HG02981 (cell line): ENCODE data around the gene VWA2.

Experiments used
- ATAC-seq: cut with Tn5 transposase; IDR thresholded peaks from one replicate; pipeline ENCODE4 v1.9.1; 2021; ENCODE audit warnings: mild to moderate bottlenecking, moderate library complexity; ENCODE audit not compliant: unreplicated experiment

VWA2 gene, protein sequence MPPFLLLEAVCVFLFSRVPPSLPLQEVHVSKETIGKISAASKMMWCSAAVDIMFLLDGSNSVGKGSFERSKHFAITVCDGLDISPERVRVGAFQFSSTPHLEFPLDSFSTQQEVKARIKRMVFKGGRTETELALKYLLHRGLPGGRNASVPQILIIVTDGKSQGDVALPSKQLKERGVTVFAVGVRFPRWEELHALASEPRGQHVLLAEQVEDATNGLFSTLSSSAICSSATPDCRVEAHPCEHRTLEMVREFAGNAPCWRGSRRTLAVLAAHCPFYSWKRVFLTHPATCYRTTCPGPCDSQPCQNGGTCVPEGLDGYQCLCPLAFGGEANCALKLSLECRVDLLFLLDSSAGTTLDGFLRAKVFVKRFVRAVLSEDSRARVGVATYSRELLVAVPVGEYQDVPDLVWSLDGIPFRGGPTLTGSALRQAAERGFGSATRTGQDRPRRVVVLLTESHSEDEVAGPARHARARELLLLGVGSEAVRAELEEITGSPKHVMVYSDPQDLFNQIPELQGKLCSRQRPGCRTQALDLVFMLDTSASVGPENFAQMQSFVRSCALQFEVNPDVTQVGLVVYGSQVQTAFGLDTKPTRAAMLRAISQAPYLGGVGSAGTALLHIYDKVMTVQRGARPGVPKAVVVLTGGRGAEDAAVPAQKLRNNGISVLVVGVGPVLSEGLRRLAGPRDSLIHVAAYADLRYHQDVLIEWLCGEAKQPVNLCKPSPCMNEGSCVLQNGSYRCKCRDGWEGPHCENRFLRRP

DNA sequence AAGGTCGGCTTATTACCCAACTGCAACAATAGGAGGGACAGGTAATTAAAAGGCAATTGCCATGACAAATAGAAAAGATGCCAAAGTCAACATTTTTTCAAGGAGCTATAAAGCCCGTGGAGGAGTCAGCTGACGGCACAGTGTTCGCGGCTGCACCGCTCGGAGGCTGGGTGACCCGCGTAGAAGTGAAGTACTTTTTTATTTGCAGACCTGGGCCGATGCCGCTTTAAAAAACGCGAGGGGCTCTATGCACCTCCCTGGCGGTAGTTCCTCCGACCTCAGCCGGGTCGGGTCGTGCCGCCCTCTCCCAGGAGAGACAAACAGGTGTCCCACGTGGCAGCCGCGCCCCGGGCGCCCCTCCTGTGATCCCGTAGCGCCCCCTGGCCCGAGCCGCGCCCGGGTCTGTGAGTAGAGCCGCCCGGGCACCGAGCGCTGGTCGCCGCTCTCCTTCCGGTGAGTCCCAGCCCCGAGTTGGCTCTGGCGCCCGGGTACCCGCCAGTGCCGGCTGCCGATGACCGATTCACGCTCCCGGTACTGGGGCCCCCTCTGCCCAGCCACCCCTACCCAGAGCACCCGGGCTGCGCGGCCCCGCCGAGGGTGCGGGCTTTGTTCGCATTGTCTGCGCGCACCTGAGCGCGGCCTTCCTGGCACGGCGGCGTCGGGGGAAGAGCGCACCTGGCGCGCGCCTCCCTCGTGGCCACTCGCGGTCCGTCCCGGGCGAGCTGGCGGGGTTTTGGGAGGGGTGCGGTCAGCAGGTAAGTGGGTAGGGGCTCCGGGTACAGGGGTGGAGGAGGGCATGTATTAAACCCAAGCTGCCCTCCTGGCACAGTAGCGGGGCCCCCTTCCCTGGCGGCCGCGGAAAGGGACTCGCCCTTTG is at the start of gene VWA2:
Gene VWA2 (plus strand): TSS at position 138 of the 877 bp plus-strand sequence. CDS start 9,460 bp downstream, outside the sequence.
- no peak for ATAC-seq

DNA sequence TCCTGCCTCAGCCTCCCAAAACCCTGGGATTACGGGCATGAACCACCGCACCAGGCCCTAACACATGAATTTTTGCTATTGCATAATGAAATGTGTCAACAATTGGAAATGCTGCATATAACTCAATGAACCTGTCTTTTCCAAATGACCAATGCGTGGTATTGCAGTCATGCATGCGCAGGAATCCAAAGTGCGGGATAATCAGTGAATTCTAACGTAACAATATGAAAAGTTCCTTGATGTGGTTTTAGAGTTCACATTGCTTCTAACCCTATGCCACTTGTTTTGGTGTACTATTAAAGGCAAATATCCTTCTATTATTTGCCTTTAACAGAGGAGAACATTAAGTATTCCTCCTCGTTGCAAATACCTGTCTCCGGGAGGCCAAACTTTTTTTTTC is 49.4 kb upstream of the VWA2 start:
- no peak for ATAC-seq

DNA sequence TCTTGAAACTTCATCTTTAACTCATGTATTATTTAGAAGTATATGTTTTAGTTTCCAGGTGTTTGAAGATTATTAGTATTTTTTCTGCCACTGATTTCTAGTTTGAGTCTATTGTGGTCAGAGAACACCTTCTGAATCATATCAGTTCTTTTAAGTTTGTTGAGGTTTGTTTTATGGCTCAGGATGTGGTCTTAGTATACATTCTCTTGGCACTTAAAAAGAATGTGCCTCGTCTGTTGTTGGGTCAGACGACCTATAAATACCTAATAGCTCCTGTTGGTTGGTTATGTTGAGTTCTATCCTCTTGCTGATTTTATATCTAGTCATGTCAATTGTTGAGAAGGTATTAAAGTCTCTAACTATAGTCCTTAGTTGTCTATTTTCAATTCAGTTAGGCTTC is 44.0 kb upstream of the VWA2 start:
- ATAC-seq = peak; percentile 95

DNA sequence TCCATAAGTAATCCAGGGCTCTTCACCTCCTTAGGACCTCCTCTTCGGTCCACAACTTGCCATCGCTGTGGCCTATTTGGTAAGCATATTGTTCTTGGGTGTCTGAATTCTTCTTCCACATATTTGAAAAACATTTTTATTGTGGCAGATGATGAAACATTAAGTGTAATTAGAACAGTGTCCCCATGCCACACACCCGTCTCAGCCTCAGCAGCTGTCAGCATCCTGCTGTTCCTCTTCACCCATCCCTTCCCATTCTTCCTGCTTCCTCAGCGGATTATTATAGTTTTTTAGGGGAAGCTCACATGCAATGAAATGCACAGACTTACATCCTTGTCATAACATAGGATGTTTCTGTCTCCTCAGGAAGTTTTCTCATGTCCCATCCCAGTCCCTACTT is 39.8 kb upstream of the VWA2 start:
- ATAC-seq = no peak

DNA sequence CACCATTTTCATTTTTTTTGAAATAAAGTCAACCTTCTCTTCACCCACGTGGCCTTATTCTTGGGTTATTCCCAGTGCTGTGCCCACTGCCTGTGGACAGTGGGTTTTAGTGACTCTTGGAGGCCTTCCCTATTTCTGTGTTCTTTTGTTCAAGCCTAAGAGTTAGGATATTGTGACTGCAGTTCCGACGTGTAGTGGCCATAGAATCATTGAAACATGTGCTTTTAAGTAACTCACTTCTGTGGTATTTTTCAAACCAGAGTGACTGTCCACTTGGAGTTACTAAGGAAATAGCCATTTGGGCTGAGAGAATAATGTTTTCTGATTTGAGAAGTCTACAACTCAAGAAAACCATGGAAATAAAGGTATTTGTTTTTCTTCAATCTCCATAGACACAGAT is 36.2 kb upstream of the VWA2 start:
- no peak for ATAC-seq

DNA sequence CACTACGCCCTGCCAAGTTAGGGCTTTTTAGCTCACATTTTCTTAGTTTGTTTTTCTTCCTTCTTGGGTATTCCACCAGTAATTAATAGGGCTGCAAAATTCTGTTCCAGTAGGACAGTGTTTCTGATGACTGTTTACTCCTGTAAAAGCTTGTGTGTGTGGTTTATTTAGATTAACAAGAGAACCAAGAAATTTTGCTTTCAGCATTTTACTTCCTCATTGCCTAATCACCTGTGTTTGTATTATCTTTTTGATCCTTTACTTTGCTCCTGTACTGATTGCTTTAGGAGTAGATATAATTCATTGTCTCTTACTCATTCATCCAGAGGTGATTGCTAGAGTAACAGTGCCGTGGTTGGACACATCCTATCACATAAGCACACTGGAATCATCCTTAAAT is 32.2 kb upstream of the VWA2 start:
- no peak for ATAC-seq

DNA sequence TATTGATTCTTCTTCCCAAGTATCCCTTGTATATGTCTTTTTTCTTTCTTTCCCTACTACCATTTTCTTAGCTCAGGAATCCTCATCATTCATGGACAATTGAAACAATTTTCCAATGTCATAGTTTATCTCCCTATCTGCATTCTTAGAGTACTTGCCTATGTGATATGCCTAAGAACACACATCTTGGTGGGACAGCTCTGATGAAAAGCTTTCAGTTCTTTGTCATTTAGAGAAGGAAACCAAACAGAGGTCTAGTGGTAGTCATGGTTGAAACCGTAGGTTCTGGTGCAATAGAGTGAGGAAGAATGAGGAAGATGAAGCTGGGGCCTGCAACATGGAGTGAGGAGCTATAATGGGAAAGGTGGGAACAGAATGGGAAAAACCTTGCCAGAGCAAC is 31.7 kb upstream of the VWA2 start:
- ATAC-seq = no peak

DNA sequence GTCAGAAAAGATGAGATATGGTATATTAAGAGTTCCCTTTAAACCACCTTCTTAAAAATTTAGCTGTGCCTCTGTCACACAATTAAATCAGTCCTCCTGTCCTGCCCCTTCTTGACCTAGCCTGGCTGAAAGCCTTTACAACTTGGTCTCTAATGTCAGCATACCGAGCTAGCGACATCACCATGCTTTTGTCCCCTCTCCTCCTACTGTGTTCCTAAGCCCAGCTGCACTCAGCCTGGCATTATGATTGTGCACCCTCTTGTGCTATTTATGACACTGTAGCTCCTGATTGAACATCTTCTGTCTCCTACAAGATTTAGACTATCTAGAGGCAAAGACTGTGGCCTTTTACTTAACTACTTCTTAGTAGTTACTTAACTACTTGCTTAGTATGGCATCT is 30.7 kb upstream of the VWA2 start:
- ATAC-seq = no peak

DNA sequence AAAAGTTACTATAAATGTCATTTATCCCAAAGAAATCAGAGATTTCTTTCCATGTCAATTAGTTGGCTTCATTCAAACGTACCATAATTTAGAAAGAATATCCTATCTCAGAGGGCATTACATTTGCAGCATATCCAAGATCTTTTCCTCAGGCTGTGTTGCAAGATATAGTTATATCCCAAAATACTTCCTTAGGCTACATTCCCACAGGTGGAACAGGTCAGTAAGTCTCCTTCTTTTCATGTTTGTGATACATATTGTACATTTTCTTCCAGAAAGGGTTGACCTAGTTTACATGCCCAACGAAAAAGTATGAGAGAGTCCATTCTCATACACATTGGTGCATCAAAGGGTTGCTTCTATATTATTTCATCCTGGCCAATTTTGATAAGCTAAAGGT is 26.9 kb upstream of the VWA2 start:
- no peak for ATAC-seq

DNA sequence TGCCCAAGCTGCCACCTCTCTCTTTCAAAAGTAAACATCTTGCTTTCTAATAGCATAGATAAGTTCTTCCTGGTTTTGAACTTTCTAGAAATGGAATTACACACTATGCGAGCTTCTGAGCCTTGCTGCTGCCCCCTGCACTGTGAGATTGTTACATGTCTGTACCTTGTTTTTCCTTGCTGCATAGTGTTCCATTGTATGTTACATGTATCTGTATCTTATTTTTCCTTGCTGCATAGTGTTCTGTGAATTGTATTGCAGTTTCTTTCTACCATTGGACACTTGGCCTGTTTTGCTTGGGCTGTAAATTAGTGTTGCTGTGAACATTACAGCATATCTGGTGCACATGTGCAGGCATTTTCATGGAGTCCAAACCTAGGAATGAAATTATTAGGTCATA is 24.0 kb upstream of the VWA2 start:
- ATAC-seq = no peak

DNA sequence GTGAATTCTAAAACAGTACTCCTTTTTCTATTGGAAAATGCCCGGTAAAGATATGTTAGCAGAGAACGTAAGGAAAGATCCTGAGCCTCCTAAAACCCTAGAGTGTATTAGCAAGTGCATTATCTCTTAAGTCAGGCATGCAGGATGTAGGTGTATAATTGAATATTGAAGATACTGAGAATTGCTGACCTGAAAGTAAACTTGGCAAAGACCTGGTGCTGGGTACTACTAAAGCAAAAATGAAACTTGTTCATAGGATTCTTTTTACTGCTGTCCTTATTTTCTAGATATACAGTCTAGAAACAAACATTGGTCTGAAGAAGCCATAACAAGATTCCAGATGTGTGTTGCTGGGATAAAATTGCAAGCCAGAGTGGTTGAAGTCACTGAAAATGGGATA is 18.8 kb upstream of the VWA2 start:
- no peak for ATAC-seq

DNA sequence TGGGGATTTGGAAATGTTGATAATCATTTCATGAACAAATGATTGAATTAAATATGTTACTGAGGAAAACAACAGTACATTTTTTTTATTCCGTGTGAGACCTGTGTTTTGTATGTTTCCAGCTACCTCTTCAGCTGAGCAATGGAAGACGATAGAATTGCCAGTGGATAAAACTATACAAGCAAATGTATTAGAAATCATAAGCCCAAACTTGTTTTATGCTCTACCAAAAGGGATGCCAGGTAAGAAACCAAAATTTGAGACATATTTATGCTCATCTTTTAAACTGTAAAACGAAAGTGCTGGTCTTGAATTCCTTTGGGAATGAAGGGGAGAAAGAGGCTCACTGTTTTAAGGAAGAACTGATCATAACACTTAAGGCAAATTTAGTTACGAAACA is 17.8 kb upstream of the VWA2 start:
- no peak for ATAC-seq

DNA sequence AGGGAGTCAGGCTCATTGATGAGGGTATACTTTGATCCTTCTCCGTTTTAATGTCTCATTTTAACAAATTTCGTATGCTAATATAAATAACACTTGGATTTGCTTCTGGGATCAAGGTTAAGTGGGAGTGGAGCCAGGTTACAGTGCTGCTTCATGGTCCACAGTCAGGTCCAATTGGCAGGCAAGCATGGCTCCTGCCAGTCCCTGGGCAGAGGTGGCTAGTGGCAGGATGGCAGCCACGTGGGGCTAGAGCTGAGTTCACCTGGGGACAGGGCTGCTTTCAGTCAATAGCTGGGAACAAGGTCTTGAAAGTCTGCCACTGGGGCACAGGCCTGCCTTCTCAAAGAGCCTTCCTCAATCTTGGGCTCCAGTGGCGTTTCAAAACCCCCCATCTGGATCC is 16.0 kb upstream of the VWA2 start:
- ATAC-seq = no peak

DNA sequence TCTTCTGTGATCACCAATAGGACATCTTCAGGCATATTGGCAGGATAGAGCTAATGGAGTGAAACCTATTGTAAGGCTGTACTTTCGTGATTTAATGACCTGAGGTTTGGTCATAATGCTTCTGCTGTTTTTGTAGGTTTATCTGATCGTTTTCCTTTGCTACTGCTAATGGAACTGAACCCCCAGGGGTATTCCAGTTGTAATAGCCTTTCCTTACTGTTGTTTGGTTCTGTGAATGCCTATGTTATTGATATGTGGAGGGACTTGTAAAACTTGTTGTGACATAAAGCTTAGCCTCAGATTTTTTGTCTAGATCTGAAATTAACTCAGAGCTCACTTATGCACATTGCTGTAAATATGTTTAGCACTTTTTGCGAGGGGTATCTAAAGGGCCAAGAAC is 10.9 kb upstream of the VWA2 start:
- ATAC-seq = no peak

DNA sequence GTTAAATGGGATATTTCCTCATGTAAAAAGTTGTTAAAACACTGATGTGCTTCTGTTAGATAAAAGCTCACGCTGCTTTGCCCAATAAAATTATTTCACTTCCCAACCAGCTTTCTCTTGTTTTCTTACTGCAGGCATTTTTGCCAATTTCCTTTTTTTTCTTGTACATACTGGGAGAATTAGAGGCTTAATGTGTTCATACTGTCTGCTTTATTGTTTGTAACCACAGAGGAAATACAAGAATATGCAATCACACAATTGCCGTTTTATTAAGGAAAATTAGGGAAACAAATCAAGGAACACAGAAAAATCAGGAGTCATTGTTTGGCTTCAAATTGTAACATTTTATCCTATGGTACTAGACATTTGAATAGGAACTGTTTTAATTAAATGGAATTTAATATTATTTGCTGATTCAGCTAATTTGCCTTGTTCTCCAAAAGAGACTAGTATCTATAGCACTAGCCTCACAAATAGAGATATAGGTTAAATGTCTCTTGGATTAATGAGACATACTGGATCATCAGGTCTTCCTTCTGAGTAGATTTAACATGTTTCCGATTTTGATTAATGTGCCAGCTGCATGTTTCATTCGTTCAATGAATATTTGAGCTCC is 6.4 kb upstream of the VWA2 start:
- ATAC-seq = no peak

DNA sequence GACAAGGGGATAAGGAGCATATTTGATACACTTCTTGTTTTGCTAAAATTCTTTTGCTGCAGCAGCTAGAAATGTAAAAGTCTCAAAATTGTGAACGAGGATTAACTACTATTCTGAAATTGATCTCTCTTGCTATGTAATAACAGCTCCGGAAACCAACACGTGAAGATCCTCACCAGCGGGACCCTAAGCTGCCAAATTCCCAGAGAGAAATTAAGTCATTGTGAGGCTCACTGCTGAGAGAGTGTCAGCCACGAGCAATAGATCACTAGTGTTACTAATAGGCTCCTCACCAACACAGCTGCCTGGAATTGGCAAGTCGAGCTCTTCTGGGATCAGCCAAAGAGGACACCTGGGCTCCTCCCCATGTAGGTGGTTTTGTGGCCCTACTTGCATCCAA is 5.6 kb upstream of the VWA2 start:
- ATAC-seq = no peak

DNA sequence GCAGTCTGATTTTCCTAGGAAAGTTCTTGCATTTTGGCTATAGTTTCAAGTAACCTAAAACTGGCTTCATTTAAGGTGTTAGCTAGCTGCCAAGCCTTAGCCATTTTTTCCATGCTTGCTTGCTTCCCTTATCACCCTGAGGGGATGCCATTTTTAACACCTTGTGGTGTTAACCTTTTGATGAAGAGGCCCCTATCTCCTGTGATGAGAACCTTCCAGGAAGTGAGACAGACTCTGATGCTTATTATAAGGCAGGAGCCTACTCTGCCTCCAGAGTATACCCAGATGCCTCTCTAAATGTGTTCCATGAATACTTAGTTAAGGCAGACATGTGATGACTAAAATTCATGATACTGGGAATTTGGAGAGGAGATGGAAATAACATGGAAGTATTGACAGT is 4.9 kb upstream of the VWA2 start:
- no peak for ATAC-seq

DNA sequence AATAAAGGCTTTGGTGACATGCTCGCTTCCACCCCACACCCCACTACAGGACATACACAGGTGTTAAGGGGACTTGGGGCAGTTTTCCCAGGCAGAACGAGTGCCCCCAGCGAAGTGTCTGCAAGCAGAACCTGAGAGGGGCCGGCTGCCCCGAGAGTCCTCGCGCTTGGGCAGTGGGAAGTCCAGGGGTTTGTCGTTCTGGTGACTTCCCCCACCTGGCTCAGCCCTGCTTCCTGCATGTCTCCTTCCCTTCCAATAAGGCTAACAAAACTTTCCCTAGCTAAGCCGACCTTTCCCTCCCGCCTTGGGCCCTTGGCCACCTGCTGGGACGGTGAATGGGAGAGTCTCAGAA is 916 bp downstream of the VWA2 start:
- no peak for ATAC-seq

DNA sequence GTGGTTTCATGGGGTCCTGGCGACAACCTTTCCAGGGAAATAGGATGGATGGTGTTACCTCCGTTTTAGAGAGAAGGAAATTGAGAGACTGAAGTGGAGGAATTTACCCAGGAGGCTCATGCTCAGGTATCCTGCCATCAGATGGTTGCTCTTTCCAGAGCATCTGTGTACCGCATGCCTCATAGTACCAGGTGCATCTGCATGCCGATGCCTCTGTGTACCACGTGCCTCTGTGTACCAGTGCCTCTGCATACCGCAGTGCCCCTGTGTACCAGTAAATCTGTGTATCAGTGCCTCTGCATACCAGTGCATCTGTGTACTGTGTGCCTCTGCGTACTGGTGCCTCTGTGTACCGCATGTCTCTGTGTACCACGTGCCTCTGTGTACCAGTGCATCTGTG is 3.2 kb downstream of the VWA2 start:
- ATAC-seq = no peak

DNA sequence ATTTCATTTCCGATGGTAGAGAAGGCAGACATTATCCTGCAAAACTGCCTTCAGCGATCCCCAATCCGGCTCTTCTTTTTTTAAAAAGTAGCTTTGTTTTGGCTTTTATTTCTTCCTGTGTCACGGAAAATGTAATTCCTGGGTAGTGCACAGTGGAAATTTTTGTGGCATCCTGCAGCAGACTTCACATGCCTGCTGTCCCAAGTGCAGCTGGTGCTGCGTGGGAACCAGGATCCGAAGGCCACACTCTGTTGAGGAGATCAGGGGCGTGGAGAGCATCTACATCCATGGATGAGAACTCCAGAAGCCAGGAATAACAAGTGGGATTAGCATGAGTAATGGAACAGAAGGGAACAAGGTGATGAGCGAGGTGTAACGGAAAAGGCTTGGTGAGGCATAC is 4.6 kb downstream of the VWA2 start:
- ATAC-seq = no peak

DNA sequence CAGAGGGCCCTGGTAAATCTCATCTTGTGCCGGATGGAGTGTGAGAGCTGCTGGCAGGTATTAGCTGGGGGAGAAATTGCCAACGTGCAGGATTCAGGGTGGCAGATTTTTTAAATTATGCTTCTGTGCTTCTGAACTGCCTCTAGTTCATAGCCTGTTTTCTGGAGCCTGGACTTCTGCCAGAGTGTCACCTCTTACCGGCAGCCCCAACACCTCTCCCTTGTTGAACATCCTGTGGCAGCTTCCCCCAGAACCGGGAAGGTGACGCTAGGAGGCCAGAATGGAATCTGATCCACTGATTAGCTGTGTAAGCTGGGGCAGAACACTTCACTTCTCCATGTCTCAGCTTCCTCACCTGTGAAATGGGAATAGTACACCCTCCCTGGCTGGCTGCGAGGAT is 5.1 kb downstream of the VWA2 start:
- no peak for ATAC-seq
